Activated CD4-positive, alpha-beta T cell treated with anti-CD3 and anti-CD28 coated beads, Interleukin-2, amount 10 ng/mL, durations not matched to agents 7 days and 5 days (primary cell): ENCODE data around the gene MIR17HG. TPM values are rescaled to one million over a fixed set of nuclear protein-coding genes. Genes with fewer than 3 reads are reported as not detected.
"Not testable (repeated sequence)": the region's sequence is repeated elsewhere in the genome, so short reads cannot be mapped to it uniquely, and the experiment has no call there.

Experiments
- CTCF ChIA-PET: fragments of 350-600 bp; sonication (Branson Sonifier 250); formaldehyde crosslinking; loops from one replicate; lab custom pipeline; 2021; ENCODE audit warnings: antibody characterized with exemption; lab: Charles Lee
- POLR2A ChIA-PET: fragments of 350-600 bp; sonication (Branson Sonifier 250); formaldehyde crosslinking; loops from one replicate; lab custom pipeline; 2021; ENCODE audit warnings: antibody characterized with exemption; lab: Charles Lee
- DNase-seq: peaks from one replicate; pipeline ENCODE4 v3.0.0-alpha.2; 2020
- H3K27ac Mint-ChIP-seq: one replicate; pipeline ENCODE4 v1.8.0; 2021; ENCODE audit warnings: mild to moderate bottlenecking, moderate library complexity, mixed read lengths
- H3K27me3 Mint-ChIP-seq: one replicate; pipeline ENCODE4 v1.8.0; 2021; ENCODE audit warnings: mixed read lengths
- H3K36me3 Mint-ChIP-seq: one replicate; pipeline ENCODE4 v1.8.0; 2021; ENCODE audit warnings: low read depth, mixed read lengths
- H3K4me1 Mint-ChIP-seq: one replicate; pipeline ENCODE4 v1.8.0; 2021; ENCODE audit warnings: mixed read lengths
- H3K4me3 Mint-ChIP-seq: one replicate; pipeline ENCODE4 v1.8.0; 2021; ENCODE audit warnings: mild to moderate bottlenecking, moderate library complexity, mixed read lengths
- H3K9me3 Mint-ChIP-seq: one replicate; pipeline ENCODE4 v1.8.0; 2021; ENCODE audit warnings: mixed read lengths
- total RNA-seq, 2 experiments: library from RNA; stranded (reverse); gene quantifications; one replicate each; pipeline ENCODE4 v1.2.3, GENCODE V29; 2021

Gene MIR17HG
- total RNA-seq, 2 experiments from 2014 or later, result 8.1 to 8.7 TPM

- ChIA-PET POLR2A (no interaction called here), CTCF (interaction anchor here (1.0 to 1.6 kb wide), 2 partner anchors 13 to 22 kb away, joined by 3 read pairs; no protein-coding TSS in a partner anchor)
- peaks cover 58% of the 10 kb centered on the region for H3K4me1 Mint-ChIP-seq
- H3K36me3 Mint-ChIP-seq, result peaks cover 55% of the 10 kb centered on the region
- DNase-seq, result no peak
- no peaks in the 10 kb centered on the region for H3K9me3 Mint-ChIP-seq
- peak overlapping the region; percentile 97 for H3K4me3 Mint-ChIP-seq
- no peaks in the 10 kb centered on the region for H3K27me3 Mint-ChIP-seq
- H3K27ac Mint-ChIP-seq, result no peak overlapping the region
These were observed 2.8 kb downstream of the MIR17HG start for GRCh38 chr13:91349992-91350911.

- H3K4me3 Mint-ChIP-seq, result peak overlapping the region; percentile 97
- DNase-seq, result no peak
- ChIA-PET CTCF (no interaction called here), POLR2A (no interaction called here)
- no peak overlapping the region for H3K27ac Mint-ChIP-seq
- no peaks in the 10 kb centered on the region for H3K27me3 Mint-ChIP-seq
- H3K9me3 Mint-ChIP-seq, result no peaks in the 10 kb centered on the region
- H3K4me1 Mint-ChIP-seq, result peaks cover 56% of the 10 kb centered on the region
- peaks cover 64% of the 10 kb centered on the region for H3K36me3 Mint-ChIP-seq
These were observed 3.6 kb downstream of the MIR17HG start for GRCh38 chr13:91351123-91351522.

- POLR2A ChIA-PET, result no interaction called here
- Mint-ChIP-seq H3K27me3 (no peaks in the 10 kb centered on the region), H3K4me1 (peaks cover 50% of the 10 kb centered on the region), H3K36me3 (peaks cover 71% of the 10 kb centered on the region), H3K4me3 (no peak overlapping the region), H3K9me3 (no peaks in the 10 kb centered on the region), H3K27ac (peak overlapping the region; percentile 31)
- CTCF ChIA-PET, result no interaction called here
- no peak for DNase-seq
These were observed 4.5 kb downstream of the MIR17HG start for GRCh38 chr13:91351980-91352379.

- DNase-seq, H3K9me3 Mint-ChIP-seq, H3K27ac Mint-ChIP-seq, CTCF ChIA-PET, POLR2A ChIA-PET, H3K27me3 Mint-ChIP-seq, H3K4me3 Mint-ChIP-seq: not testable (repeated sequence)
- peaks cover 77% of the 10 kb centered on the region for H3K36me3 Mint-ChIP-seq
- H3K4me1 Mint-ChIP-seq, result peaks cover 53% of the 10 kb centered on the region
These were observed 5.4 kb downstream of the MIR17HG start for GRCh38 chr13:91352891-91353290.

GRCh38 chr13:91353494-91353893, 6.0 kb downstream of the MIR17HG start:
- Mint-ChIP-seq H3K27ac (no peak overlapping the region), H3K4me1 (peaks cover 57% of the 10 kb centered on the region), H3K4me3 (no peak overlapping the region), H3K9me3 (no peaks in the 10 kb centered on the region), H3K36me3 (peaks cover 83% of the 10 kb centered on the region), H3K27me3 (no peaks in the 10 kb centered on the region)
- DNase-seq, result no peak
- POLR2A ChIA-PET, result no interaction called here
- CTCF ChIA-PET, result no interaction called here

- POLR2A ChIA-PET, result no interaction called here
- CTCF ChIA-PET, result no interaction called here
- Mint-ChIP-seq H3K27ac (no peak overlapping the region), H3K4me3 (no peak overlapping the region), H3K4me1 (peaks cover 49% of the 10 kb centered on the region), H3K9me3 (no peaks in the 10 kb centered on the region), H3K36me3 (peaks cover 70% of the 10 kb centered on the region), H3K27me3 (no peaks in the 10 kb centered on the region)
- no peak for DNase-seq
These were observed 7.8 kb downstream of the MIR17HG start for GRCh38 chr13:91355099-91355825.

GRCh38 chr13:91355826-91356710, 8.6 kb downstream of the MIR17HG start:
- Mint-ChIP-seq H3K9me3 (no peaks in the 10 kb centered on the region), H3K27me3 (no peaks in the 10 kb centered on the region), H3K4me1 (peaks cover 41% of the 10 kb centered on the region), H3K4me3 (no peak overlapping the region), H3K36me3 (peaks cover 68% of the 10 kb centered on the region), H3K27ac (no peak overlapping the region)
- ChIA-PET POLR2A (no interaction called here), CTCF (interaction anchor here (1.4 kb wide), 1 partner anchor 16 kb away, joined by 5 read pairs; no protein-coding TSS in a partner anchor)
- no peak for DNase-seq

GRCh38 chr13:91356919-91357612, 9.6 kb downstream of the MIR17HG start:
- ChIA-PET POLR2A (no interaction called here), CTCF (interaction anchor here (0.7 to 1.4 kb wide), 2 partner anchors 17 to 62 kb away, joined by 3 to 5 read pairs; no protein-coding TSS in a partner anchor)
- peaks cover 59% of the 10 kb centered on the region for H3K36me3 Mint-ChIP-seq
- no peak overlapping the region for H3K4me3 Mint-ChIP-seq
- H3K27ac Mint-ChIP-seq, result no peak overlapping the region
- H3K27me3 Mint-ChIP-seq, result no peaks in the 10 kb centered on the region
- no peaks in the 10 kb centered on the region for H3K9me3 Mint-ChIP-seq
- DNase-seq, result no peak
- H3K4me1 Mint-ChIP-seq, result peaks cover 31% of the 10 kb centered on the region

- H3K27ac Mint-ChIP-seq, result peak overlapping the region; percentile 25
- CTCF ChIA-PET, result interaction anchor here (0.7 to 1.4 kb wide), 2 partner anchors 18 to 63 kb away, joined by 3 to 5 read pairs; no protein-coding TSS in a partner anchor
- H3K27me3 Mint-ChIP-seq, result no peaks in the 10 kb centered on the region
- no peaks in the 10 kb centered on the region for H3K9me3 Mint-ChIP-seq
- no peak overlapping the region for H3K4me3 Mint-ChIP-seq
- H3K36me3 Mint-ChIP-seq, result peaks cover 54% of the 10 kb centered on the region
- POLR2A ChIA-PET, result no interaction called here
- peaks cover 26% of the 10 kb centered on the region for H3K4me1 Mint-ChIP-seq
- DNase-seq, result no peak
These were observed 10.3 kb downstream of the MIR17HG start for GRCh38 chr13:91357613-91358386.

- Mint-ChIP-seq H3K27me3 (no peaks in the 10 kb centered on the region), H3K4me3 (no peak overlapping the region), H3K9me3 (no peaks in the 10 kb centered on the region), H3K27ac (peak overlapping the region; percentile 25), H3K4me1 (peaks cover 22% of the 10 kb centered on the region), H3K36me3 (peaks cover 50% of the 10 kb centered on the region)
- DNase-seq, result no peak
- ChIA-PET POLR2A (no interaction called here), CTCF (no interaction called here)
These were observed 10.9 kb downstream of the MIR17HG start for GRCh38 chr13:91358387-91358782.

- DNase-seq, result no peak
- Mint-ChIP-seq H3K36me3 (peaks cover 44% of the 10 kb centered on the region), H3K9me3 (no peaks in the 10 kb centered on the region), H3K27ac (no peak overlapping the region), H3K27me3 (no peaks in the 10 kb centered on the region), H3K4me3 (no peak overlapping the region), H3K4me1 (peaks cover 20% of the 10 kb centered on the region)
- ChIA-PET POLR2A (no interaction called here), CTCF (no interaction called here)
These were observed 11.6 kb downstream of the MIR17HG start for GRCh38 chr13:91359111-91359510.
